ENCODE results near the gene BCAR1. TPM values are rescaled to one million over a fixed set of nuclear protein-coding genes. Genes with fewer than 3 reads are reported as not detected.
"Not testable (repeated sequence)": the region's sequence is repeated elsewhere in the genome, so short reads cannot be mapped to it uniquely, and the experiment has no call there.

Gene BCAR1
- not detected for total RNA-seq

GRCh38 chr16:75251280-75252048 lies at the start of gene BCAR1:
TSS of gene BCAR1 (minus strand) at chr16:75251624. CDS start at chr16:75251482, 142 bp downstream.
- DNase-seq: no peak

- no peak for DNase-seq
Observed at GRCh38 chr16:75298267-75298666, 46.8 kb upstream of the BCAR1 start.

- no peak for DNase-seq
Observed at GRCh38 chr16:75296606-75297005, 45.2 kb upstream of the BCAR1 start.

GRCh38 chr16:75294773-75295459 lies 43.5 kb upstream of the BCAR1 start:
- no peak for DNase-seq

- DNase-seq: no peak
Observed at GRCh38 chr16:75293772-75294171, 42.3 kb upstream of the BCAR1 start.

- no peak for DNase-seq
Observed at GRCh38 chr16:75293173-75293572, 41.7 kb upstream of the BCAR1 start.

- no peak for DNase-seq
Observed at GRCh38 chr16:75292691-75293090, 41.3 kb upstream of the BCAR1 start.

GRCh38 chr16:75289189-75289588 lies 37.8 kb upstream of the BCAR1 start:
- no peak for DNase-seq

GRCh38 chr16:75288596-75289120 lies 37.2 kb upstream of the BCAR1 start:
- peak; percentile 12 for DNase-seq

GRCh38 chr16:75288181-75288580 lies 36.8 kb upstream of the BCAR1 start:
- DNase-seq: no peak

- no peak for DNase-seq
Observed at GRCh38 chr16:75287708-75288107, 36.3 kb upstream of the BCAR1 start.

GRCh38 chr16:75286389-75286788 lies 35.0 kb upstream of the BCAR1 start:
- DNase-seq: no peak

- no peak for DNase-seq
Observed at GRCh38 chr16:75282466-75283281, 31.2 kb upstream of the BCAR1 start.

- DNase-seq: no peak
Observed at GRCh38 chr16:75281826-75282225, 30.4 kb upstream of the BCAR1 start.

GRCh38 chr16:75281009-75281408 lies 29.6 kb upstream of the BCAR1 start:
- DNase-seq: not testable (repeated sequence)

GRCh38 chr16:75280331-75280804 lies 28.9 kb upstream of the BCAR1 start:
- no peak for DNase-seq

GRCh38 chr16:75279305-75279704 lies 27.9 kb upstream of the BCAR1 start:
- DNase-seq: no peak

GRCh38 chr16:75273054-75273925 lies 21.9 kb upstream of the BCAR1 start:
- no peak for DNase-seq

- DNase-seq: not testable (repeated sequence)
Observed at GRCh38 chr16:75272629-75273028, 21.2 kb upstream of the BCAR1 start.

GRCh38 chr16:75272097-75272551 lies 20.7 kb upstream of the BCAR1 start:
- no peak for DNase-seq

- DNase-seq: no peak
Observed at GRCh38 chr16:75271441-75272096, 20.1 kb upstream of the BCAR1 start.

All from effector CD4-positive, alpha-beta T cell (primary cell).